GM12872 (cell line): ENCODE measurements around the gene OR2Z1.

Experiments
- CTCF ChIP-seq: IDR thresholded peaks from 3 replicates; pipeline ENCODE4 v1.5.1; 2011; ENCODE audit warnings: low read depth, mild to moderate bottlenecking, low read length, moderate library complexity; ENCODE audit not compliant: insufficient read depth

Gene OR2Z1

GRCh38 chr19:8696993-8697392 lies 24.4 kb upstream of the OR2Z1 start:
- TF ChIP-seq CTCF, result no peak

- no peak for TF ChIP-seq CTCF
Observed at GRCh38 chr19:8697671-8698432, 23.6 kb upstream of the OR2Z1 start.

- TF ChIP-seq CTCF, result no peak
Observed at GRCh38 chr19:8698433-8699063, 22.9 kb upstream of the OR2Z1 start, which contains the start of gene ACTL9. TSS of gene ACTL9 (minus strand) at chr19:8698795. CDS start at chr19:8698701, 94 bp downstream.

- no peak for TF ChIP-seq CTCF
Observed at GRCh38 chr19:8699908-8700307, 21.5 kb upstream of the OR2Z1 start.

- no peak for TF ChIP-seq CTCF
Observed at GRCh38 chr19:8700956-8701355, 20.5 kb upstream of the OR2Z1 start.

GRCh38 chr19:8702350-8702749 lies 19.1 kb upstream of the OR2Z1 start:
- no peak for TF ChIP-seq CTCF

GRCh38 chr19:8703223-8703622 lies 18.2 kb upstream of the OR2Z1 start:
- TF ChIP-seq CTCF, result no peak
